Stimulated activated CD8-positive, alpha-beta memory T cell treated with anti-CD3 and anti-CD28 coated beads, Interleukin-12 subunit alpha, Interleukin-12 subunit beta, amount 100 ng/mL, for 1 hour (primary cell): ENCODE measurements around the gene SORCS2.
A peak's percentile ranks its signal among the peaks of the same experiment; 100 is the strongest.

Experiments used
- DNase-seq: peaks from one replicate; pipeline ENCODE4 v3.0.0-alpha.2; 2020; ENCODE audit warnings: low read depth

SORCS2 gene

GRCh38 chr4:7306021-7306965 lies 114.0 kb downstream of the SORCS2 start:
- no peak for DNase-seq

- DNase-seq = no peak
Observed at GRCh38 chr4:7306986-7307385, 114.6 kb downstream of the SORCS2 start.

GRCh38 chr4:7307394-7308099 lies 115.2 kb downstream of the SORCS2 start:
- DNase-seq = no peak

GRCh38 chr4:7309181-7309580 lies 116.8 kb downstream of the SORCS2 start:
- no peak for DNase-seq

- no peak for DNase-seq
Observed at GRCh38 chr4:7309636-7310390, 117.5 kb downstream of the SORCS2 start.

GRCh38 chr4:7310451-7310850 lies 118.1 kb downstream of the SORCS2 start:
- no peak for DNase-seq

GRCh38 chr4:7311205-7311604 lies 118.9 kb downstream of the SORCS2 start:
- no peak for DNase-seq

GRCh38 chr4:7312691-7313090 lies 120.4 kb downstream of the SORCS2 start:
- DNase-seq = no peak

GRCh38 chr4:7313347-7313811 lies 121.0 kb downstream of the SORCS2 start:
- no peak for DNase-seq

- DNase-seq = no peak
Observed at GRCh38 chr4:7313991-7314390, 121.7 kb downstream of the SORCS2 start.

- no peak for DNase-seq
Observed at GRCh38 chr4:7315286-7315685, 122.9 kb downstream of the SORCS2 start.

GRCh38 chr4:7315935-7316334 lies 123.6 kb downstream of the SORCS2 start:
- no peak for DNase-seq

GRCh38 chr4:7319024-7319423 lies 126.7 kb downstream of the SORCS2 start:
- DNase-seq = no peak

GRCh38 chr4:7320206-7320797 lies 128.0 kb downstream of the SORCS2 start:
- DNase-seq = no peak

GRCh38 chr4:7322166-7322991 lies 130.0 kb downstream of the SORCS2 start:
- no peak for DNase-seq

- DNase-seq = no peak
Observed at GRCh38 chr4:7323461-7323871, 131.1 kb downstream of the SORCS2 start.

GRCh38 chr4:7323872-7324650 lies 131.7 kb downstream of the SORCS2 start:
- DNase-seq = no peak

- DNase-seq = peak; percentile 3
Observed at GRCh38 chr4:7324651-7325121, 132.3 kb downstream of the SORCS2 start.

- DNase-seq = no peak
Observed at GRCh38 chr4:7325541-7325940, 133.2 kb downstream of the SORCS2 start.

GRCh38 chr4:7326306-7326692 lies 134.0 kb downstream of the SORCS2 start:
- no peak for DNase-seq
